GM19328 (cell line): Measurements from ENCODE around the gene GLG1.
A peak's percentile ranks its signal among the peaks of the same experiment; 100 is the strongest.
"Not testable (repeated sequence)": the region's sequence is repeated elsewhere in the genome, so short reads cannot be mapped to it uniquely, and the experiment has no call there.

Experiments
- ATAC-seq: cut with Tn5 transposase; IDR thresholded peaks from one replicate; pipeline ENCODE4 v1.9.1; 2021; ENCODE audit warnings: mild to moderate bottlenecking, moderate library complexity; ENCODE audit not compliant: unreplicated experiment

Gene GLG1

DNA sequence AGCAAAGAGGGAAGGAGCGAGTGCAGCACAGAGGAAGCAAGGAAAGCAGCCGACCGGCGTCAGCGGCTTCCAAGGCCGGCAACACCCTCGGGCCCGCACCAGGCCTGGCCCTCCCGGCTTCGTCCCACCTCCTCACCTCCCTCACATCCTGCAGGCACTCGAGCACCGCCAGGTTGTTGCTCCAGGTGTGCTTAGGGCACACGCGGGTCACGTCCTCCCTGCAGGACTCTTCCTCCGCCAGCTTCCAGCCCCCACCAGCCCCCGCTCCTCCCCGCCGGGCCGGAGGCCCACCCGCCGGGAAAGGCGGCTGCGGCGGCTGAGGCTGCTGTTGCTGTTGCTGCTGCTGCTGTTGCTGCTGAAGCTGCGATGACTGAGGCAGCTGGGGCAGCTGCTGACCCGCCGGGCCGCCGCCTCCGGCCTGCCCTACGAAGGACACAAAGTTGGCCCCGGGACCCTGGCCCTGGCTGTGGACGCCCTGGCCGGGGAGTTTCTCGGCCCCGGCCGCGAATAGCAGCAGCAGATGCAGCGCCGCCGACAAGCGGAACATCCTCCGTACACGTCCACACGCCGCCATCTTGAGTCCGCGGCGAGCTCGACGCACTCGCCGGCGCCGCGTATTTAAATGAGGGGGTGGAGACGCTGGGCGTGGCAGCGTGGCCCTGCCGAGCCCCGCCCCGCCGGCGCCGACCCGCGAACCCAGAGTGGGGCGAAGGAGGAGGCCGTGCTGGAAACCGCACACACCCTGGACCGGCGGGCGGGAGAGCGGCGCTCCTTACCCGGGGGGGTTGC, at the start of gene GLG1:
Gene GLG1, minus strand, starts transcription at position 594 of the 789 bp plus-strand sequence. Its CDS starts 20 bp downstream, at position 574.
- peak; percentile 94 for ATAC-seq

DNA sequence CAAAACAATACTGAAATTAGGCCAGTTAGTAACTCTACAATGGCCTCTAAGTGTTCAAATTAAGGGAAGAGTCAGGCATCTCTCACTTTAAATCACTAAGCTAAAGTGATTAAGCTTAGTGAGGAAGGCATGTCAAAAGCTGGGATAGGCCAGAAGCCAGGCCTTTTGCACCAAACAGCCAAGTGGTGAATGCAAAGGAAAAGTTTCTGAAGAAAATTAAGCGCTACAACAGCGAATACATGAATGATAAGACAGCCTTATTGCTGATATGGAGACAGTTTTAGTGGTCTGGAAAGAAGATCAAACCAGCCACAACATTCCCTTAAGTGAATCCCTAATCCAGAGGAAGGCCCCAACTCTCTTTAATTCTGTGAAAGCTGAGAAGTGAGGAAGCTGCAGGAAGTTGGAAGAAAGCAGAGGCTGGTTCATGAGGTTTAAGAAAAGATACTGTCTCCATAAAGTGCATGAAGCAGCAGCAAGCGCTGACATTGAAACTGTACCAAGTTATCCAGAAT, 47.7 kb upstream of the GLG1 start:
- ATAC-seq = no peak

DNA sequence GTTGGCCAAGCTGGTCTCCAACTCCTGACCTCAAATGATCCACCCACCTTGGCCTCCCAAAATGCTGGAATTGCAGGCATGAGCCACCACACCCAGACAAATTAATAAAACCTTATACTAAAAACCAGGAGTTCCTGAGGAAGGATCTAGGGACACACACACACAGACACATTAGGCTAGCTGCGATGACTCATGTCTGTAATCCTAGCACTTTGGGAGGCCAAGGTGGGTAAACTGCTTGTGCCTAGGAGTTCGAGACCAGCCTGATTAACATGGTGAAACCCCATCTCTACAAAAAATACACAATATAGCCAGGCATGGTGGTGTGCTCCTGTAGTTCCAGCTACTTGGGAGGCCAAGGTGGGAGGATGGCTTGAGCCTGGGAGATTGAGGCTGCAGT, 46.0 kb upstream of the GLG1 start:
- ATAC-seq = not testable (repeated sequence)

DNA sequence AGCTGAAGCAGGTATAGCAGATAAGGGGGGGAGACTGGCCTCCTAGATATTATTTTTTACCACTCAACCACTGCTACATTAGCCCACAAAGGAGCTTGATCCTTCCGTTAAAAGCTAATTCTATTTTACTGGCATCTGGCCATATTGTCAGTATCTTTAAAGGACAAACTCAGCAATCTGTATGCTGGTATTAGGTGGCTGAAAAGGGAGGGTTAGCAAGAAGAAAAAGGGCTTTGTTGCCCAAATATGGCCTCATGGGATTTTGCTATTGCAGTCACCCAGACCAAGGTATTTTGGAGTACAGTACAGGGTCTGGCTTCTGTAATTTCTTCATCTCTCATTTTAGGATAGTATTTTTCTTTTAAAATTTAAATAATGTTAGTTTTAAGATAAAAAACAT, 45.3 kb upstream of the GLG1 start:
- no peak for ATAC-seq

DNA sequence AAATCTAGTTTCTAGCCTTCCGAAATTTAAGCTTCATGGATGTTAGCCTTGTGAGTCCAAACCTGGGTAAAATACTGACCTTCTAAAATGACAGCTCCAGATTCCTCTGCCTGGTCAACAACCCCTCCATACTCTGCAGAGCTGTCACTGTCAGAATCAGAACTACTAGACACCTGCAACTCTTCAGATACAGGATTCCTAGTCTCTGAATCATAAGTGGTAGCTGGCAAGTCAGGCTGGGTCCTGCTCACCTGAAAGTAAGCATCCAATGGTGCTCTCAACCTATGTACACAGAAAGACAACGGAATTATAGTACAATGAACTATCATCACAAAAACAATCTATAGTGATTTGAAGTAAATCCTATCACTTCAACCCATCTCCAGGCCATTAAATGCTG, 44.9 kb upstream of the GLG1 start:
- ATAC-seq = no peak

DNA sequence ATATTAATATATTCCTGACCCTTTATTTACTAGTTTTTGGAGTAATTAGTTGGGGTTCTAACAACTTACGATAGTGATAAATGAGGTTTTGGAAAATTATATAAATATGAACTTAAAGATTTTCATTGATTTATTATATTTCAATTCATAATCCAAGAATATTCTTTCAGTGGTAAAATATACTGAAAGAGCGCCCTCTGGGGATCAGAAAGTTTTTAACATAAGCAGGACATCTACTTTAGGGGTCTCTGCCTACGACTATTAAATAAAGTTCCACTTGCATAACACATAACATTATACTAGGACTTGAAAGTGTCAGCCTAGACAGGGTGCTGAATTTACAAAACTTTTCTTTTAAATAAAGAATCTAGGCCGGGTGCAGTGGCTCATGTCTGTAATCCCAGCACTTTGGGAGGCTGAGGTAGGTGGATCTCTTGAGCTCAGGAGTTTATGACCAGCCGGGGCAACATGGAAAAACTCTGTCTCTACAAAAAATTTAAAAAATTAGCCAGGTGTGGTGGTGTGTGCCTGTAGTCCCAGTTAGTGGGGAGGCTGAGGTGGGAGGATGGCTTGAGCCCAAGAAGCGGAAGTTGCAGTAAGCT, 44.2 kb upstream of the GLG1 start:
- no peak for ATAC-seq

DNA sequence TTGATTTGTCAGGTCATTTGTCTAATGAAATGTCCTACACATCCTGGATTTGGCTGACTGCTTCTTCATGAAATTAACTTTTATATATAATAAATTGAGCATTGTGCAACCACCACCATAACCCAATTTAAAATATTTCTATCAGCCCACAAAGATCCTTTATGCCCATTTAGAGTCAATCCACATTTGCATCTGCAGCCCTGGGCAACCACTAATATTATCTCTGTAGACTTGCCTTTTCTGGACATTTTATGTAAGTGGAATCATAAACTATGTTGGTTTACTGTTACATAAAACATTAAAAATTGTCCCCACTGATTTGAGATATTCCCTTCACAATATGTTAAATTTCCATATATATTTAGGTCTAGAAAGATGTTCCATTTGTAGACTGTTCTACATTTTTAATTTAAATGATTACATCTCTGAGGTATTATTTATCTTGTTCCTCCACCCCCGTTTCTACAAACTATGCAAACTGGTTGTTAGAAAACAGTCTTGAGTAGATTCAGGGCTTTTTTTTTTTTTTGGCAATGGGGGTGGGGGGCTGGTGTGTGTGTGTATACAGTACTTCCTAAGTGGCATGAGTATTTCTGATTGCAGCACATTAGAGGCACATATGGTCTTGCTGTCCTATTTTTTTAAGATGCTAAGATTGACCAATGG, 43.1 kb upstream of the GLG1 start:
- no peak for ATAC-seq

DNA sequence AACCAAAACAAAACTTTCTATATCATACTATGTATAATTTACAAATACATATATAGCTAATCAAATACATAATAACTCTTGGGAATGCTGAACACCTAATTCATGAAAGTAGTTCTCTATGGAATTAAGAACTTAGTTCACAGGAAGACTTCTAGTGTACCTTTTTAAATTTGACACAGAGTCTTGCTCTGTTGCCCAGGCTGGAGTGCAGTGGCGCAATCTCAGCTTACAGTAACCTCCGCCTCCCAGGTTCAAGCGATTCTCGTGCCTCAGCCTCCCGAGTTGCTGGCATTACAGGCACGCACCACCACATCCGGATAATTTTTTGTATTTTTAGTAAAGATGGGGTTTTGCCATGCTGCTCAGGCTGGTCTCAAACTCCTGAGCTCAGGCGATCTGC, 35.1 kb upstream of the GLG1 start:
- ATAC-seq = no peak

DNA sequence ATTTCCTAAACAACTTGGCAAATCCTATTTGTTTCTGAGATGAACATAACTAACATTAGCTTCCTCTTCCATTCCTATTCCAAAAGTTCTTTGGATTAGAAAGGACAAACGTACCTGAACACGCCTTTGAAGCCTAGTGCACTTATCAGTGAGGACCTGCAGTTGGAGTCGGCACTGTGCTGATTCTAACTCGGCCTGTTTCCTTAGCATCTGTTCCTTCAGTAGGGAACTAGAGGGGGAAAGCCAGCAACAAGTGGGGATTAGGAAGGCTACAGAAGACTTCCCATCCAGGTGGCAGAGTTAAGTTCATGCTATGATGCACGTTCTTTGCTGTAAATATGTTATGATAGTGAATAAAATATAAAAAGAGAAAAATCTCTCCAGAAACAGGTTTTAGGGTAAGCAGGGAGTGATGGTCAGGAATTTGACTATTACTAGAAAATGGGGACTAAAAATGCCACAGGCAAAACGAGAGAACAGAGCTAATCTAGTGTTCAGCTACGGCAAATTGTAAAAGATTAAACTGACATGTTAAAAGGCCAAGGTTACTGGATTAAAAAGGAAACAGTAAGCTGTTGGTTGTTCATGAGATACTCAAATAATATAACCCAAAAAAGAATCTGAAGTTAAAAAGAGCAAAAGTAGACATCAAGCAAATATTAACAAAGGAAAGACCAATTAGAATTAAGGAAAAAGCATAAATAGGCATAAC, 31.0 kb upstream of the GLG1 start:
- no peak for ATAC-seq

DNA sequence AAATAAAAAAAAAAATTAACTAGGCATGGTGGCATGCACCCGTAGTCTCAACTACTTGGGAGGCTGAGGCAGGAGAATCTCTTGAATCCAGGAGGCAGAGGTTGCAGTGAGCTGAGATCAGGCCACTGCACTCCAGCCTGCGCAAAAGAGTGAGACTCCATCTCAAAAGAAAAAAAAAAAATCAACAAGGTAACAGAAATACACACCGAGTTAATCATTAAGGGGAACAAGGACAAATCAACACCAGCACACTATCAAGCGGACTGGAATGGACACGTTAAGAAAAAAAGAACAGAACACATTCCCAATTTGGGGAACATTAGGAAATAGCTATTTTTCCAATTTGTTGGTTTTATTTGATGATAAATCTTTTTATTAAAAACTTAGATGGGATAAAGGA, 28.4 kb upstream of the GLG1 start:
- ATAC-seq = no peak

DNA sequence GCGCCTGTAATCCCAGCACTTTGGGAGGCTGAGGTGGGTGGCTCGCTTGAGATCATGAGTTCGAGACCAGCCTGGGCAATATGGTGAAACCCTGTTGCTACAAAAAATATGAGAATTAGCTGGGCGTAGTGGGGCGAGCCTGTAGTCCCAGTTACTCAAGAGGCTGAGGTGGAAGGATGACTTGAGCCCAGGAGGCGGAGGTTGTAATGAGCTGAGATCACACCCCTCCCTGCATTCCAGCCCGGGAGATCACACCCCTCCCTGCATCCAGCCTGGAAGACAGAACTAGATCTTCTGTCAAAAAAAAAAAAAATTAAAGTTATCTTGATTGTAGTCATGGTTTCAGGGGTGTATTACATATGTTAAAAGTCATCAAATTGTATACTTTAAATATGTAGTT, 26.8 kb upstream of the GLG1 start:
- ATAC-seq = no peak

DNA sequence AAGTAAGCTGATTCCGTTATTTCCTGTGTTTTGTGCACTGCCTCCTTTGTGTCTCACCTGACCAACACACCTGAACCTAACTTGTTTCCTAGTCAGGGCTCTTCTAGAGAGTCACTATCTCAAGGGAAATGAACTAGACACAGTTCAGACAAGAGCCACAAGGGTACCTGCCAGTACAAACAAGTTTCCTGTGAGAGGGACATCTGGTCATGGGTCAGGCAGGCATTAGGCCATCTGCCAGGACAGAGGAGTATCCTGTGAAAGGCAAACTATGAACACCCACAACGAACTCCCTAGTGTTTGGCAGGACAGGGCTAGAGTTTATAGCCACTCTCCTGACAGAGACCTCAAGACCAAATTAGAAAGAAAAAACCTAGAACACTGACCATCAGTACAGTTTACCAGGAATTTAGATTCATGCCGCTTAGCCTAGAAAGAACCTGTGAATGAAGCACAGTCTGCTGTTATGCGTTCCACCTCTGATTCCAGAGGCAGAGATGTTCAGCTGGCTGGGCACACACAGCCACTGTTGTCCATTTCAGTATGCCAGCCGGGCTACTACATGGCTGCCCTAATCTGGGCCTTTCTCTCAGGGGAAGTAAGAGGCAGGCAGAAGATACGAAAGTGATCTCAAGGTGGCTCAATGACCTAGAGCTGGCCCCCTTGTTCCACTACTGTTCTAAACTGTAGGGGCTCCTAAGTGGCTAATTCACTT, 20.7 kb upstream of the GLG1 start:
- ATAC-seq = no peak

DNA sequence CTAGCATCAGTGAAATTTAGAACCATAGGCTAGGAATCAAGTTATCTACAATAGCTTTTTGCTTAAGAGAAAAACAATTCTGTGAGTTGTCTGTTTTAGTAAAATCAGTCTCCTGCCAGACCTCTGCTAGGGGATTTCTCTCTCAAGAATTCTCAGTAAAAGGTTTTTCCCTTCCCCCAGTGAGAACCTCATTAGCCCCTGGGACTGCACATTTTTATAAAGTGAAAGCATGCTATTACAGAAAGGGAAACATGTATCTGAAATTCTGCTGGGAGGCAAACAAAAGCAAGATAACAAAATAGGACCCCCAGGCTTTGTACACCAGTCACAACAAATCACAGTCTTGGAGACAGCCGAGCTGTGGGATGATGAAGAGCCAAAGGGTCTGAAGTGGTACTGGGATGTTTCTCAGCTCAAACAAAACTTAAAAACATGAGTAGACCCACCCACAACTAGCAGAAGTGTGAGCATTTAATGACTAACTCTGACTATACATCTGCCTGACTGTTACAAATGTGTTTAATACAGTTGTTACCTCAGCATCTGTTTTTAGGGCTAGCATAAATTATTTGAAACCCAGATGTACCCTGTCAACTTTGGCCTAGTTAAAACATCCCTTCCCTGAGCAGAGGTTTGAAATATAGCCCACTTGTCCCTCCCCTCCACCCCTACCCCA, 20.0 kb upstream of the GLG1 start:
- no peak for ATAC-seq

DNA sequence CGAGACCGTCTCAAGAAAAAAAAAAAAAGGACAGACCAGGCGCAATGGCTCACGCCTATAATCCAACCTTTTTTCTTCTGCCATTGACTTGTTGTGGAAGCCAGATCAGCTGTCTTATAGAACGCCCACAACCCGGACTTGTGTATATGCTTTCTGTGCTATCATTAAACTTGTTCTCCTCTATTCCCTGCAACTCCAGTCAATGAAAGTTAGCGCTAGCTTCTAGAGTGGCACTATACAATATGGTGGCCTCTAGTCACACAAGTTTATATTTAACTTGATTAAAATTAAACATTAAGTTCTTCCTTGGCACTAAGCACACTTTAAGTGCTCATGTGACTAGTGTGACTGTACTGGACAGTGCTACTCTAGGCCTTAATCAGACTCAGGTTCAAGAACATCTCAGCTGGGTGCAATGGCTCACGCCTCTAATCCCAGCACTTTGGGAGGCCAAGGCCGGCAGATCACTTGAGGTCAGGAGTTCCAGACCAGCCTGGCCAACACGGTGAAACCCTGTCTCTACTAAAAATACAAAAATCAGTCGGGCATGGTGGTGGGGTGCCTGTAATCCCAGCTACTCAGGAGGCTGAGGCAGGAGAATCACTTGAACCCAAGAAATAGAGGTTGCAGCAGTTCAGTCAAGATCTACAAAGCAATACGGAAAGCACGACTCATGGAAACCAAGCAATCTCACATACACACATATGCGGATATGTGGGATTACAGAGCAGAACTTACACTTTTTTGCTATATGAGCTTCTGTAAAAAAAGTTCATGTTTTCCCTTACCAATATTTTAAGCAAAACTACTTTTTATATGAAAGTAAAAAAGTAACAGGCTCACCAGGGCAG, 18.8 kb upstream of the GLG1 start:
- ATAC-seq = no peak

DNA sequence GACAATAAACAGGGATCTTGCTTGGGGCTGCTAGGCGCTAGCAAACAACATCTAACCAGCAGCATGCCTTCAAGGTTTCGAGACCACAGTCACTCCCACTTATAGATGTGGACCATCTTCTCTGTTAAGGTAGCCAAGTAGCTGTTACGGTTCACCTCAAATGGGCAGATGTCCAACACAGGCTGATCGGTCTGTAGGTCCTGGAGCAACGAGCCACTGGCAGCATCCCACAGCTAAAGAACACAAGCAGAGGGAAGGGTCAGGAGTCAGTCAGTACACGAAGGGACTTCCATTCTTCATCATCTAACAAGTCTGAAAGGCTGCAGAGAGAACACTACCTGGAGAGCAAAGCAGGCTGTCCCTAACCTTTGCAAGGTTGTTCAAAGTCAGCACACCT, 16.9 kb upstream of the GLG1 start:
- ATAC-seq = no peak

DNA sequence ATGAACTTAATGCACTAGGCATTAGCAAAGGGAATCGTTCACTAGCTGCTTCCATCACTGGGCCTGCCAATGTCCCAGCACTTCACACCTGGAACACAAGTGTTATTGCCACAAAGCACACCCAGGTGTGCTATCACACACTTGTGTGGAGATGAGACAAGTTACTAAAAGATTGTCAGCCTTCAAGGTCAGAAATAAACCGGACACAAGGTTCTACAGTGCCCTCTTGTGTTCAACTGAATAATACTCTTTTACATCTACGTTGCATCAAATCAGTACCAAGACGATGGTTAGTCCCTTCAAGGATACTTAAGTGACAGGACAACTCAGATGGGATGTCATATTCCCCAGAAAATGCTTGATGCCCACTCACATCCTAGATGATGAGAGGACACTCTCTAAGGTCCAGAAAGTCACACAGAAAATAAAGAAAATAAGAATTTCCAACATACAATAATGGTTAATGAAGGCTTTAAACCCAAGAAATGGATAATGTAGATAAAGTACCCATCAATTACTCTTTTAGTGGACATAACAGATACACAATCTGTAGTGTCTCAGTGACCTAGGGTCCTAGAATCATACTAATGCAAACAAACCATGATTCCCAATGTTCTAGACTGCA, 16.4 kb upstream of the GLG1 start:
- no peak for ATAC-seq

DNA sequence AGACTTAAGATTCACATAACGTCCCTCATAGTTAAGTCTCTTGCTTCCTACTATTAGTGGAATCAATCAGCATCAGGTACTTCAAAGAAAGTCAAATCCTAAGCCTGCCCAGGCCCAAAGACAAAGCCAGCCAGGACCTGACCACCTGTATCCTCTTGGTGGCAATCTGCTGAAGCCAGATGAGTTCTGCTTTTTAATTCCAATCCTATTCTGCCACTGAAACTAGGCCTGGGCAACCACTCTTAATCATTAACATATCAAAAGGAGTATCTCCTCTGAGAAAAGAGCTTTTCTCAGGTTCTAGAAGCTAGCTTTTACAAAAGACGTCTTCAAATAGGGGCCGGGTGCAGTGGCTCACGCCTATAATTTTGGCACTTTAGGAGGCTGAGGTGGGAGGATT, 15.1 kb upstream of the GLG1 start:
- ATAC-seq = no peak

DNA sequence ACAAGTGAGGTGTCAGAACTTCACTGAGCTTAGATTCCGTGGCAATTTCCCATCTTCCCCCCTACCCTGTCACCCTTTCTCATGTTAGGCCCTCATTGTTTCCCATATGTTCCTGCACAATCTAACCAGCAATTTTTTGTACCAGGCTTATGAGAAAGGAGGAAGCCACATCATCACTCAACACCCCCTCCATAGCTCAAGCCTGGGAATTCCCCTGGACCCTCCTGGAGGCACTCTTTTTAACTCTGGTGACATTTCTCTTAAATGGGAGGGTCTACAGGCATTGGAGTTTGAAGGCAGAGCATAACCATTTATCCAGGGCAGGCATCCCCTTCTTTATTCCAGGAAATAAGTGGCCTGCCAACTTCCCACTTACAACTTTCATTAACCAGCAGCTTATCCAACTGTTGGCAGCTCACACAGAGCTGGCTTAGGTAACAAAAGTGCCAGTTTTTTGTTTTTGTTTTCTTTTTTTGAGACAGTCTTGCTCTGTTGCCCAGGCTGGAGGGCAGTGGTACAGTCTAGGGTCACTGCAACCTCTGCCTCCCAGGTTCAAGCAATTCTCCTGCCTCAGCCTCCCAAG, 10.4 kb upstream of the GLG1 start:
- ATAC-seq = no peak
